Left ventricle myocardium inferior (tissue), 1 donor: ENCODE data around the gene SCARF1. TPM values are rescaled to one million over a fixed set of nuclear protein-coding genes. Genes with fewer than 3 reads are reported as not detected.

Experiments
- DNase-seq: peaks from one replicate; pipeline ENCODE4 v3.0.0-alpha.2; 2020
- H3K27ac ChIP-seq: fragments of 200-600 bp; replicated peaks from 2 replicates; pipeline ENCODE4 v1.8.0; 2021
- H3K27me3 ChIP-seq: fragments of 200-600 bp; 2 replicates; pipeline ENCODE4 v1.8.0; 2021; ENCODE audit warnings: low read depth
- H3K36me3 ChIP-seq: fragments of 200-600 bp; 2 replicates; pipeline ENCODE4 v1.8.0; 2021
- H3K4me1 ChIP-seq: fragments of 200-600 bp; 2 replicates; pipeline ENCODE4 v1.8.0; 2021
- H3K4me3 ChIP-seq: fragments of 200-600 bp; 2 replicates; pipeline ENCODE4 v1.8.0; 2021; ENCODE audit warnings: mild to moderate bottlenecking, moderate library complexity
- H3K9me3 ChIP-seq: fragments of 200-600 bp; replicated peaks from 2 replicates; pipeline ENCODE4 v1.8.0; 2021
- intact Hi-C: fragments of 100-400 bp; cut with micrococcal nuclease; formaldehyde crosslinking; loops from one replicate; pipeline ENCODE4 v1.11.0; 2022
- total RNA-seq: library from RNA; stranded (reverse); fragmentation: NEBNext Ultra II Directional; extraction: Animal tissue kit (Norgen Biotek cat#: 25700); gene quantifications from one replicate; pipeline ENCODE4 v1.2.1, GENCODE V29; 2021
- TF ChIP-seq, protein P1 (sequence below): fragments of 200-600 bp; IDR thresholded peaks from 2 replicates; pipeline ENCODE4 v1.8.0; 2021; ENCODE audit warnings: antibody characterized with exemption, mild to moderate bottlenecking, borderline replicate concordance
- donor health status: DM: no; HTN: yes; CAD: no; lungs with severe emphysema.

Gene SCARF1
- total RNA-seq, 1 donor from 2014 or later, result 12.2 TPM

DNA sequence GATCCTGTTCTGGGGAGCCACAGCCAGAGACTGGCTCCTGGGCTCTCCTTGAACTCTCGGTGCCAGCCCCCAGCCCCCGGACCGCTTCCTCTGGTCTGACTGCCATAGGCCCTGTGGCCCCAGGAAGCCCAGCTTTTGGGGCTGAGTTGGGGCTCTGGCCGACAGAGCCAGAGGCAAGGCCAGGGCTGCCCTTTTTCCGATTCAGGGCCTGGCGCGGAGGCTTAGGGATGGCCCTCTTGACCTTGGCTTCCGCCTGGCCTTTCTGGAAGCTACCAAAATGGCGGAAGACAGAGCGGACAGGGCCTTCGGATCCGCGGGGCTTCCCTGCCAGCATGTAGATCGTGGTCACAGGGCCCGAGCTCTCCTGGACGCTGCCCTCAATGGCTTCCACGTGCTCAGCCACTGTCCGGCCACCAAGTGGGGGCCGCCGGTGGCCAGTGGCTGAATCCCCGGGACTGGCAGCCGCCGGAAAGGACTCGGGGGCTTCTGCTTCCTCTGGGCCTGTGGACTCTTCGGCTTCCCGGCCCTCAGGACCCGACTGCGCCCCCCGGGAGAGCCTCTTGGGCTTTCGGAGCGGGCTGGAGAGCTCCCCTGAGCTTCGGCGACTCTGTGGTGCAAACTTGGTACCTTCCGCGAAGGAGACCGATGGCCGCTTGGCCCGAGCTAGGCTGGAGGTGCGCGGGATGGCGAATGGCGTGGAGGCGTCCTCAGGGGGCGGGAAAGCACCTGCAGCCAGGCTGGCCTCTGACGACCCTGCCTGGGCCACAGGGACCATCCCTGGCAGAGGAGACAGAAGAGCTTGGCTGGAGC lies 10.5 kb downstream of the SCARF1 start:
- TF ChIP-seq, protein P1, sequence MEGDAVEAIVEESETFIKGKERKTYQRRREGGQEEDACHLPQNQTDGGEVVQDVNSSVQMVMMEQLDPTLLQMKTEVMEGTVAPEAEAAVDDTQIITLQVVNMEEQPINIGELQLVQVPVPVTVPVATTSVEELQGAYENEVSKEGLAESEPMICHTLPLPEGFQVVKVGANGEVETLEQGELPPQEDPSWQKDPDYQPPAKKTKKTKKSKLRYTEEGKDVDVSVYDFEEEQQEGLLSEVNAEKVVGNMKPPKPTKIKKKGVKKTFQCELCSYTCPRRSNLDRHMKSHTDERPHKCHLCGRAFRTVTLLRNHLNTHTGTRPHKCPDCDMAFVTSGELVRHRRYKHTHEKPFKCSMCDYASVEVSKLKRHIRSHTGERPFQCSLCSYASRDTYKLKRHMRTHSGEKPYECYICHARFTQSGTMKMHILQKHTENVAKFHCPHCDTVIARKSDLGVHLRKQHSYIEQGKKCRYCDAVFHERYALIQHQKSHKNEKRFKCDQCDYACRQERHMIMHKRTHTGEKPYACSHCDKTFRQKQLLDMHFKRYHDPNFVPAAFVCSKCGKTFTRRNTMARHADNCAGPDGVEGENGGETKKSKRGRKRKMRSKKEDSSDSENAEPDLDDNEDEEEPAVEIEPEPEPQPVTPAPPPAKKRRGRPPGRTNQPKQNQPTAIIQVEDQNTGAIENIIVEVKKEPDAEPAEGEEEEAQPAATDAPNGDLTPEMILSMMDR, result no peak
- intact Hi-C loops, result no loop called here
- Histone ChIP-seq H3K27ac (no peak overlapping the region), H3K4me3 (no peak overlapping the region), H3K4me1 (peaks cover 11% of the 10 kb centered on the region), H3K36me3 (peaks cover 48% of the 10 kb centered on the region), H3K27me3 (no peaks in the 10 kb centered on the region), H3K9me3 (no peaks in the 10 kb centered on the region)
- no peak for DNase-seq

GRCh38 chr17:1630662-1631061 lies 14.9 kb downstream of the SCARF1 start:
- Histone ChIP-seq H3K27me3 (no peaks in the 10 kb centered on the region), H3K9me3 (no peaks in the 10 kb centered on the region), H3K27ac (no peak overlapping the region), H3K4me3 (no peak overlapping the region), H3K4me1 (peaks cover 41% of the 10 kb centered on the region), H3K36me3 (peaks cover 14% of the 10 kb centered on the region)
- TF ChIP-seq, protein P1, result no peak
- intact Hi-C loops, result no loop called here
- DNase-seq, result no peak

DNA sequence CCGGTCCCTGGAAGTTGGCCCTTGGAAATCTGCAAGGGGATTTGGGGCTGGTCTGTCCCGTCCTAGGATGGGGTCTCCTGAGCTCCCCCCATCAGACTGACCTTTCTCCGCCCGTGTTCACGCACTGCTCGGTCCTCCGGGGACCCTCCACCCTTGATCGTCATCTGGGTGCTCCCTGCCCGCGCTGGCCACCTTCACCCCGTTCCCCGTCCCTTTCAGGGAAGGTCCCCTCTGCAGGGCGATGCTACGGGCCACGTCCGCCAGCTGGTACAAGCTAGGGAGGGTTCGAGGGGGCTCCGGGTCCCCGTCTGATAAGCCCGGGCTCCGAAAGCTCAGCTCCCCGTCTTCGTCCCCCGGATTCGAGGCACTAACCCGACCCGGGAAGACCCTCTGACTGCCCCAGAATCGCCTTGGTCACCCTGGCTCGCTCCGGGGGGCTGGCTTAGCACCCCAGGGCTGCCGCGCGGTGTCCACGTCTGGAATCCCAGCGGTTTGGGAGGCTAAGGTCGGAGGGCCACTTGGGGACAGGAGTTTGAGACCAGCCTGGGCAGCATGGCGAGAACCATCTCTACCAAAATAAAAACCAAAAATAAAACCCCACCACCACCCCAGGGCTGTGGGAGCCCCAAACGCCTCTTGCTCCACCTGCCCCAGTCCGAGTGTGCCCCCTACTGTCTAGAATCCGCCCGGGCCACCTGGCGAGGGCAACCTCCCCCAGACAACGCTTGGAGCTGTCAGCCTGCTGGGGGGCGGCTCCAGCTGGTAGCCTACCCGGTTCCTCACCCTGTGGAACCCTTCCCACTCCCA lies 15.8 kb downstream of the SCARF1 start:
- intact Hi-C loops, result loop anchor here (10.0 kb wide), 1 partner anchor 55 kb away; no protein-coding TSS in a partner anchor
- TF ChIP-seq, protein P1, result peak; percentile 64

GRCh38 chr17:1628856-1629503 lies 16.6 kb downstream of the SCARF1 start:
- peaks cover 41% of the 10 kb centered on the region for H3K4me1 ChIP-seq
- TF ChIP-seq, protein P1, result peak; percentile 61
- H3K27me3 ChIP-seq, result no peaks in the 10 kb centered on the region
- H3K4me3 ChIP-seq, result peak overlapping the region; percentile 91
- intact Hi-C loops, result loop anchor here (10.0 kb wide), 1 partner anchor 54 kb away; no protein-coding TSS in a partner anchor
- no peaks in the 10 kb centered on the region for H3K36me3 ChIP-seq
- H3K27ac ChIP-seq, result peak overlapping the region; percentile 93
- DNase-seq, result peak; percentile 94
- H3K9me3 ChIP-seq, result no peaks in the 10 kb centered on the region

More for the DNA sequence above, 15.8 kb downstream of the SCARF1 start:
- Histone ChIP-seq H3K27me3 (no peaks in the 10 kb centered on the region), H3K36me3 (peaks cover 5% of the 10 kb centered on the region), H3K4me1 (peaks cover 41% of the 10 kb centered on the region), H3K27ac (peak overlapping the region; percentile 93), H3K9me3 (no peaks in the 10 kb centered on the region), H3K4me3 (peak overlapping the region; percentile 91)
- DNase-seq, result peak; percentile 51
